CD4-positive, alpha-beta memory T cell (primary cell): ENCODE measurements around the gene ZNF138. TPM values are rescaled to one million over a fixed set of nuclear protein-coding genes. Genes with fewer than 3 reads are reported as not detected.

Experiments used
- CTCF ChIA-PET: fragments of 350-600 bp; sonication (Branson Sonifier 250); formaldehyde crosslinking; loops from one replicate; lab custom pipeline; 2021; ENCODE audit warnings: inconsistent platforms; ENCODE audit not compliant: partially characterized antibody; lab: Charles Lee
- POLR2A ChIA-PET: fragments of 350-600 bp; sonication (Branson Sonifier 250); formaldehyde crosslinking; loops from one replicate; lab custom pipeline; 2021; ENCODE audit not compliant: partially characterized antibody; lab: Charles Lee
- DNase-seq, 5 donors: peaks; one replicate each; pipeline versions ENCODE4 v3.0.0 to v3.0.0-alpha.2; 2020 to 2022; ENCODE audit warnings: mixed read lengths in 1 of 5
- H3K27ac ChIP-seq: one replicate; pipeline ENCODE4 v1.7.0; 2013; ENCODE audit warnings: low read depth, low read length
- H3K27me3 ChIP-seq: 2 replicates; pipeline ENCODE4 v1.7.0; 2013; ENCODE audit warnings: mild to moderate bottlenecking, low read length, moderate library complexity; ENCODE audit not compliant: insufficient read depth
- H3K36me3 ChIP-seq: 2 replicates; pipeline ENCODE4 v1.7.0; 2013; ENCODE audit warnings: mild to moderate bottlenecking, low read length, moderate library complexity; ENCODE audit not compliant: insufficient read depth
- H3K4me1 ChIP-seq: 2 replicates; pipeline ENCODE4 v1.7.0; 2013; ENCODE audit warnings: mild to moderate bottlenecking, low read length, moderate library complexity; ENCODE audit not compliant: insufficient read depth
- H3K4me3 ChIP-seq, 2 donors: one replicate each; pipeline ENCODE4 v1.7.0; 2013; ENCODE audit warnings: low read length in 2 of 2, mild to moderate bottlenecking in 1 of 2
- H3K9me3 ChIP-seq, 2 donors: one replicate each; pipeline ENCODE4 v1.7.0; 2013; ENCODE audit warnings: low read length in 2 of 2, control low read depth in 1 of 2; ENCODE audit not compliant: control insufficient read depth in 1 of 2
- H3K27ac Mint-ChIP-seq, 7 donors: one replicate each; pipeline ENCODE4 v1.8.0; 2020 to 2021; ENCODE audit warnings: mixed read lengths in 7 of 7, mild to moderate bottlenecking in 6 of 7, inconsistent platforms in 3 of 7, moderate library complexity in 3 of 7
- H3K27me3 Mint-ChIP-seq, 2 donors: one replicate each; pipeline ENCODE4 v1.8.0; 2020 to 2021; ENCODE audit warnings: mixed read lengths in 2 of 2
- H3K36me3 Mint-ChIP-seq, 2 donors: one replicate each; pipeline ENCODE4 v1.8.0; 2020 to 2021; ENCODE audit warnings: mixed read lengths in 2 of 2, inconsistent platforms in 1 of 2, mild to moderate bottlenecking in 1 of 2
- H3K4me1 Mint-ChIP-seq, 4 donors: one replicate each; pipeline ENCODE4 v1.8.0; 2020 to 2021; ENCODE audit warnings: mixed read lengths in 4 of 4, mild to moderate bottlenecking in 1 of 4
- H3K4me3 Mint-ChIP-seq, 8 donors: one replicate each; pipeline ENCODE4 v1.8.0; 2020 to 2021; ENCODE audit warnings: mixed read lengths in 8 of 8, mild to moderate bottlenecking in 7 of 8, moderate library complexity in 6 of 8, inconsistent platforms in 3 of 8
- H3K9me3 Mint-ChIP-seq, 8 donors: one replicate each; pipeline ENCODE4 v1.8.0; 2020 to 2021; ENCODE audit warnings: mixed read lengths in 8 of 8, mild to moderate bottlenecking in 5 of 8, inconsistent platforms in 3 of 8, moderate library complexity in 1 of 8
- intact Hi-C: fragments of 100-400 bp; cut with micrococcal nuclease; formaldehyde crosslinking; loops from one replicate; pipeline ENCODE4 v1.15.1; 2023
- polyA plus RNA-seq, 2 donors: library from polyadenylated mRNA; unstranded; fragments of 300-500 nt; fragmentation: Illumina TruSeq; gene quantifications; one replicate each; pipeline ENCODE4 v1.2.3, GENCODE V29; 2021
- total RNA-seq, 2 experiments: library from RNA; stranded (reverse); gene quantifications; one replicate each; pipeline ENCODE4 v1.2.3, GENCODE V29; 2021

ZNF138 gene
- total and polyA plus RNA-seq, 4 experiments from 2014 or later = 12.1 to 15.3 (median 13.9) TPM

DNA sequence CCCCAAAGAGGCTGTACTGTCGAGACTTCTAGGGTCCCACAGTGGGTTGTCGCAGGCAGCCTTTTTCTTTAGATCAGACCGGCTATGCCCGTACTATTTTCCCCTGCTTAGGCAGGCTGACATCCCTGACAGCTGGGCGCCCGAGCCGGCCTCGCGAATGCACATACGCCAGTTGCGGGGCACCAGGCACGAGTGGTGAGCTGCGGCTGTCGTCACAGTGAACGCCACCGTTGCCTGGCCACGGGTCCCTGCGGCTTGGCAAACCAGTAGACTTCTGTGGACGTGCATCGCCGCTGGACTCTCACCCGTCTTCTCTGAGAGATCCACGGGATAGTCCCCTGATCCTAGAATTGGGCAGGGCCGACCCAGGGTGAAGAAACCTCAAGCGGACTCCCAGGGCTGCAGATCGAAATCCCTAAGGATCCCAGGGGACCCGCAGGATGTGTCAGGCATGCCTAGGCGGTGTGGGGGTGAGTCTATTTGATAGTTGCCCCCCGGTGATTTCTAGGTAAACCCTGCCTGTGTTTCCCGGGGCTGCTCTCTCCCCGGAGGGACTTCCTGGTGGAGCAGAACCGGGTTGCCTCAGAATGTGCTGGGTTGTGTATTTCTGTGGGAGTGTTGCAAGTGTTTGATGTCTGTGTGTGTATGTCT lies 75.8 kb downstream of the ZNF138 start:
- Histone ChIP-seq H3K4me3 (no peak overlapping the region), H3K27ac (no peak overlapping the region), H3K4me1 (no peaks in the 10 kb centered on the region), H3K27me3 (no peaks in the 10 kb centered on the region), H3K36me3 (no peaks in the 10 kb centered on the region), H3K9me3 (no peaks in the 10 kb centered on the region)
- ChIA-PET POLR2A (no interaction called here), CTCF (no interaction called here)
- H3K27ac Mint-ChIP-seq = no peak overlapping the region
- DNase-seq = no peak
- no peak overlapping the region for H3K4me3 Mint-ChIP-seq
- no peaks in the 10 kb centered on the region for H3K36me3 Mint-ChIP-seq
- H3K4me1 Mint-ChIP-seq = no peaks in the 10 kb centered on the region
- peaks cover 0 to 7% (median under 1%) of the 10 kb centered on the region in 8 donors for H3K9me3 Mint-ChIP-seq
- peaks cover 0 to 2% of the 10 kb centered on the region in 2 donors for H3K27me3 Mint-ChIP-seq
- intact Hi-C loops = no loop called here

DNA sequence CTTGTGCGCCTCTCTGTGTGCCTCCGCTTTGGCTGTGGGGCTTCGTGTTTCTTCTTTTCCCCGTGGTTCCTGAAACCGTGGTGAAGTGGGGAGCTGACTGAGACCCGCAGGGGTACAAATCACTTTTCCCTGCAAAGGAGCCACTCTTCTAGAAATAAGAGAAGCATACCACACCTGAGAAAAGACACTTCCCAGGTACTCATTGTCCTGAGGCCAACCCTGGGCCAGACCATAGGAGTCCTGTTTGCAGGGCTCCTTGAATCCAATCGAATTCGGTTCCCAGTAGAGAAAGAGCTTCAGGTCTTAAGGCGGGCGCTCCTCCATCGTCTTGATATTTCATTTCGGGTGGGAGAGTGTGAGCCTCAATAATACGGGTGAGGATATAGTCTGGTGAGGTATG lies 76.4 kb downstream of the ZNF138 start:
- no peak overlapping the region for H3K4me3 ChIP-seq
- H3K4me3 Mint-ChIP-seq = peak overlapping the region in 1 of 8 donors; percentile 43
- DNase-seq = no peak
- H3K9me3 ChIP-seq = no peaks in the 10 kb centered on the region
- H3K36me3 Mint-ChIP-seq = no peaks in the 10 kb centered on the region
- ChIA-PET POLR2A (no interaction called here), CTCF (no interaction called here)
- intact Hi-C loops = no loop called here
- H3K27ac Mint-ChIP-seq = no peak overlapping the region
- no peak overlapping the region for H3K27ac ChIP-seq
- peaks cover 0 to 7% (median under 1%) of the 10 kb centered on the region in 8 donors for H3K9me3 Mint-ChIP-seq
- H3K4me1 ChIP-seq = no peaks in the 10 kb centered on the region
- no peaks in the 10 kb centered on the region for H3K4me1 Mint-ChIP-seq
- H3K36me3 ChIP-seq = no peaks in the 10 kb centered on the region
- H3K27me3 ChIP-seq = no peaks in the 10 kb centered on the region
- peaks cover 0 to 5% of the 10 kb centered on the region in 2 donors for H3K27me3 Mint-ChIP-seq

- H3K4me1 ChIP-seq = no peaks in the 10 kb centered on the region
- Mint-ChIP-seq H3K27me3 (peaks cover 4 to 5% of the 10 kb centered on the region in 2 donors), H3K36me3 (no peaks in the 10 kb centered on the region), H3K4me1 (no peaks in the 10 kb centered on the region), H3K27ac (no peak overlapping the region), H3K4me3 (no peak overlapping the region), H3K9me3 (peaks cover 0 to 5% (median 0%) of the 10 kb centered on the region in 8 donors)
- no peaks in the 10 kb centered on the region for H3K9me3 ChIP-seq
- no peaks in the 10 kb centered on the region for H3K36me3 ChIP-seq
- ChIA-PET CTCF (no interaction called here), POLR2A (no interaction called here)
- H3K4me3 ChIP-seq = no peak overlapping the region
- H3K27me3 ChIP-seq = no peaks in the 10 kb centered on the region
- DNase-seq = no peak
- intact Hi-C loops = no loop called here
- H3K27ac ChIP-seq = no peak overlapping the region
Observed at GRCh38 chr7:64871761-64872160, 77.5 kb downstream of the ZNF138 start.

- intact Hi-C loops = no loop called here
- Mint-ChIP-seq H3K9me3 (peaks cover 0 to 5% (median 0%) of the 10 kb centered on the region in 8 donors), H3K27ac (no peak overlapping the region), H3K4me3 (no peak overlapping the region), H3K4me1 (peaks cover 0 to 7% (median 6%) of the 10 kb centered on the region in 4 donors), H3K27me3 (peaks cover 4 to 9% of the 10 kb centered on the region in 2 donors), H3K36me3 (no peaks in the 10 kb centered on the region)
- no peak for DNase-seq
- no peak overlapping the region for H3K4me3 ChIP-seq
- no peaks in the 10 kb centered on the region for H3K9me3 ChIP-seq
- no peak overlapping the region for H3K27ac ChIP-seq
- CTCF ChIA-PET = no interaction called here
- POLR2A ChIA-PET = no interaction called here
- no peaks in the 10 kb centered on the region for H3K36me3 ChIP-seq
- H3K4me1 ChIP-seq = peaks cover 5% of the 10 kb centered on the region
- no peaks in the 10 kb centered on the region for H3K27me3 ChIP-seq
Observed at GRCh38 chr7:64872351-64873154, 78.3 kb downstream of the ZNF138 start.

- intact Hi-C loops = no loop called here
- H3K27me3 ChIP-seq = no peaks in the 10 kb centered on the region
- peaks cover 2 to 13% (median 10%) of the 10 kb centered on the region in 4 donors for H3K4me1 Mint-ChIP-seq
Observed at GRCh38 chr7:64873155-64873500, 78.9 kb downstream of the ZNF138 start.

DNA sequence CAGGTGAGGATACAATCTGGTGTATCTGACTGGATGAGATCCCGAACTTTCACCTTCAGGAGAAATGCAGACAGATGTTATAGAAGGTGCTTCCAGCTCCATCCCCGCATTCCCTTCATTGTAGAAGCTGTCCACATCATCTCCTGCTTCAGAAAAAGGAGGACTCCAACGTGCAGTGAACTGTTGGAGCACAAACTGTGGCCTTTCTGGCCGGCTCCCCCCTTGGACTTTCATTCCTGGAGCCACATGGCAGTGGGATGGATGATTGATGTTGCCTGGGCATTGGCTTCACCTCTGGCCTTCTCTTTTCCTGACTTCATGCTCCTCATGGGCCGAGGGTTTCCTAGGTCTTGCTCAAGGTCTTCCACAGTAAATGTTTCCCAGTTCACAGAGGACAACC lies 79.3 kb downstream of the ZNF138 start:
- no peak overlapping the region for H3K27ac ChIP-seq
- no peaks in the 10 kb centered on the region for H3K36me3 ChIP-seq
- peaks cover 5% of the 10 kb centered on the region for H3K4me1 ChIP-seq
- Mint-ChIP-seq H3K27me3 (peaks cover 4 to 14% of the 10 kb centered on the region in 2 donors), H3K9me3 (peaks cover 0 to 3% (median 0%) of the 10 kb centered on the region in 8 donors), H3K4me1 (peaks cover 2 to 13% (median 10%) of the 10 kb centered on the region in 4 donors), H3K27ac (peak overlapping the region in 1 of 7 donors; percentile 45), H3K4me3 (no peak overlapping the region), H3K36me3 (no peaks in the 10 kb centered on the region)
- DNase-seq = no peak
- no peak overlapping the region for H3K4me3 ChIP-seq
- H3K27me3 ChIP-seq = no peaks in the 10 kb centered on the region
- H3K9me3 ChIP-seq = no peaks in the 10 kb centered on the region
- CTCF ChIA-PET = no interaction called here
- POLR2A ChIA-PET = no interaction called here
- intact Hi-C loops = no loop called here

More at GRCh38 chr7:64873155-64873500, 78.9 kb downstream of the ZNF138 start:
- H3K27me3 Mint-ChIP-seq = peaks cover 4 to 14% of the 10 kb centered on the region in 2 donors
- H3K36me3 Mint-ChIP-seq = no peaks in the 10 kb centered on the region
- peaks cover 0 to 4% (median 0%) of the 10 kb centered on the region in 8 donors for H3K9me3 Mint-ChIP-seq
- ChIA-PET CTCF (no interaction called here), POLR2A (no interaction called here)
- H3K27ac Mint-ChIP-seq = no peak overlapping the region
- H3K4me3 Mint-ChIP-seq = no peak overlapping the region
- Histone ChIP-seq H3K9me3 (no peaks in the 10 kb centered on the region), H3K4me1 (peaks cover 5% of the 10 kb centered on the region), H3K36me3 (no peaks in the 10 kb centered on the region), H3K27ac (no peak overlapping the region), H3K4me3 (no peak overlapping the region)
- DNase-seq = no peak

GRCh38 chr7:64874114-64874513 lies 79.9 kb downstream of the ZNF138 start:
- DNase-seq = no peak
- POLR2A ChIA-PET = no interaction called here
- Histone ChIP-seq H3K4me3 (no peak overlapping the region), H3K27me3 (no peaks in the 10 kb centered on the region), H3K27ac (no peak overlapping the region), H3K4me1 (peaks cover 5% of the 10 kb centered on the region), H3K9me3 (no peaks in the 10 kb centered on the region), H3K36me3 (no peaks in the 10 kb centered on the region)
- Mint-ChIP-seq H3K27me3 (peaks cover 5 to 20% of the 10 kb centered on the region in 2 donors), H3K4me3 (no peak overlapping the region), H3K4me1 (peaks cover 2 to 17% (median 13%) of the 10 kb centered on the region in 4 donors), H3K9me3 (peaks cover 0 to 7% (median under 1%) of the 10 kb centered on the region in 8 donors), H3K27ac (no peak overlapping the region), H3K36me3 (no peaks in the 10 kb centered on the region)
- CTCF ChIA-PET = no interaction called here
- intact Hi-C loops = no loop called here
